Kidney (tissue), 14 donors: ENCODE results near the gene TEP1. TPM values are rescaled to one million over a fixed set of nuclear protein-coding genes. Genes with fewer than 3 reads are reported as not detected.

Experiments
- DNase-seq, 5 donors: peaks; one replicate each; pipeline ENCODE4 v3.0.0-alpha.2; 2013 to 2020
- FAIRE-seq: peaks from 2 replicates; lab custom pipeline; 2012; peaks lifted over from hg19 to GRCh38; lab: Jason Lieb, UNC
- H3K27ac ChIP-seq, 2 donors: one replicate each; pipeline ENCODE4 v1.7.0; 2013; ENCODE audit warnings: low read depth in 2 of 2, low read length in 2 of 2, inconsistent platforms in 1 of 2
- H3K27me3 ChIP-seq: one replicate; pipeline ENCODE4 v1.7.1; 2013; ENCODE audit warnings: low read length, inconsistent platforms; ENCODE audit not compliant: control insufficient read depth, insufficient read depth
- H3K36me3 ChIP-seq, 3 donors: one replicate each; pipeline versions ENCODE4 v1.7.0 to v1.7.1; 2013; ENCODE audit warnings: low read length in 3 of 3, control low read depth in 1 of 3, inconsistent platforms in 1 of 3; ENCODE audit not compliant: insufficient read depth in 3 of 3, control insufficient read depth in 2 of 3
- H3K4me1 ChIP-seq, 3 donors: one replicate each; pipeline versions ENCODE4 v1.7.0 to v1.7.1; 2013; ENCODE audit warnings: low read length in 3 of 3, inconsistent platforms in 1 of 3, low read depth in 1 of 3; ENCODE audit not compliant: control insufficient read depth in 2 of 3, insufficient read depth in 2 of 3
- H3K4me3 ChIP-seq, 3 donors: one replicate each; pipeline versions ENCODE4 v1.7.0 to v1.8.1; 2013; ENCODE audit warnings: low read length in 3 of 3, control low read depth in 1 of 3, inconsistent platforms in 1 of 3
- H3K9ac ChIP-seq, 3 donors: one replicate each; pipeline versions ENCODE4 v1.7.0 to v1.7.1; 2013; ENCODE audit warnings: low read length in 3 of 3, control low read depth in 1 of 3, inconsistent platforms in 1 of 3
- H3K9me3 ChIP-seq, 3 donors: one replicate each; pipeline versions ENCODE4 v1.7.0 to v1.7.1; 2013; ENCODE audit warnings: low read length in 3 of 3, control low read depth in 1 of 3, inconsistent platforms in 1 of 3; ENCODE audit not compliant: control insufficient read depth in 2 of 3, insufficient read depth in 1 of 3
- CTCF ChIP-seq: IDR thresholded peaks from 3 replicates; pipeline ENCODE4 v1.5.1; 2012; ENCODE audit warnings: mild to moderate bottlenecking, moderate library complexity, borderline replicate concordance; ENCODE audit not compliant: insufficient read depth; ENCODE audit errors: extremely low read depth
- intact Hi-C: fragments of 100-400 bp; cut with DNase I; formaldehyde crosslinking; loops from one replicate; pipeline ENCODE4 v1.11.1; 2022
- polyA plus RNA-seq: library from polyadenylated mRNA; stranded (reverse); fragments of 350-450 nt; fragmentation: Illumina TruSeq; extraction: RNeasy Lipid Tissue Mini Kit (QIAGEN cat#74804); gene quantifications from one replicate; pipeline ENCODE4 v1.2.3, GENCODE V29; 2014; ENCODE audit warnings: low read depth, low replicate concordance; ENCODE audit not compliant: insufficient read depth
- total RNA-seq: library from RNA; stranded (reverse); fragmentation: NEBNext Ultra II Directional; extraction: Animal tissue kit (Norgen Biotek cat#: 25700); gene quantifications from one replicate; pipeline ENCODE4 v1.2.1, GENCODE V29; 2021
- donor health status: control.
- donor health status: control.
- donor health status: control.
- donor health status: control.
- donor health status: control.
- donor health status: DM: yes; HTN: yes; CAD: no.
- donor health status: Normal renal cell carcinoma (clear cell type).

The TEP1 gene
- total and polyA plus RNA-seq, 2 donors from 2014 or later, result 11.2 to 45.2 TPM

DNA sequence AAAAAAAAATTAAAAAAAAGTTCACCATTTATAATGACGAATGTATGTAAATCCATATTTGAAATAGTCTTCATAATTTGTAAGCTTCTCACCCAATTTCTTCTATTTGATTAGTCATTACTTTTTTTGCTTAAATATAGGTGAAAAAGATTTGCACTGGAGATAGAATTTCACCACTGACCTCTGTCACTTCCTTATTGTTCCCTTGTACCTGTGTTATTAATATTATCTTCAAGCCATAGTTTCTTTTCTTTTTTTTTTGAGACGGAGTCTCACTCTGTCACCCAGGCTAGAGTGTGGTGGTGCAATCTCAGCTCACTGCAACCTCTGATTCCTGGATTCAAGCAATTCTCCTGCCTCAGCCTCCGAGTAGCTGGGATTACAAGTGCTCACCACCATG lies 15.8 kb downstream of the TEP1 start:
- intact Hi-C loops, result no loop called here
- no peak overlapping the region for H3K9ac ChIP-seq
- H3K4me3 ChIP-seq, result no peak overlapping the region
- no peaks in the 10 kb centered on the region for H3K27me3 ChIP-seq
- H3K27ac ChIP-seq, result no peak overlapping the region
- DNase-seq (no peak), FAIRE-seq (no peak)
- H3K9me3 ChIP-seq, result no peaks in the 10 kb centered on the region
- H3K36me3 ChIP-seq, result peaks cover 4 to 38% (median 28%) of the 10 kb centered on the region in 3 donors
- H3K4me1 ChIP-seq, result no peaks in the 10 kb centered on the region
- no peak for TF ChIP-seq CTCF

DNA sequence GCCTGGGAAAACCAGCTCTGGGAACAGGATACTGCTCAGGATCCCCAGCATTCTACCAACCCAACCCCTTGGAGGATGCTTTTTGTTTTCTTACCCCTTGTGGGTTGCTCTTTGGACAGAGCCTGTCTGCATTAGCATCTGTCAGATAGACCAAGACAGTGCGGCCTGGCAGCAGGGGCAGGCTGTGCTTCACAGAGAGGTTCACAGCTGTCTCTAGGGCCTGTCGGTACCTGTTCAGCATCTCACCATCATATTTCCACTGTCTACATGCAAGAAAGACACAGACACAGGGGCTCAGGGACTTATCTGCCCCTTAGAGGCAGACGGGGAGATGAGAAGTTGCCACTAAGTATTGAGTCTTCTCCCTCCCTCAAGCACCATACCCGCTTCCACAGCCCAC lies 21.8 kb downstream of the TEP1 start:
- TF ChIP-seq CTCF, result no peak
- H3K36me3 ChIP-seq, result peaks cover 7 to 59% (median 52%) of the 10 kb centered on the region in 3 donors
- H3K4me1 ChIP-seq, result no peaks in the 10 kb centered on the region
- intact Hi-C loops, result no loop called here
- no peak overlapping the region for H3K4me3 ChIP-seq
- H3K27ac ChIP-seq, result no peak overlapping the region
- H3K9ac ChIP-seq, result no peak overlapping the region
- no peak for DNase-seq
- no peak for FAIRE-seq
- no peaks in the 10 kb centered on the region for H3K9me3 ChIP-seq
- H3K27me3 ChIP-seq, result no peaks in the 10 kb centered on the region

- no peak for FAIRE-seq
- no peak for TF ChIP-seq CTCF
- no peaks in the 10 kb centered on the region for H3K27me3 ChIP-seq
- H3K9me3 ChIP-seq, result no peaks in the 10 kb centered on the region
- H3K4me1 ChIP-seq, result no peaks in the 10 kb centered on the region
- no peak for DNase-seq
- H3K4me3 ChIP-seq, result no peak overlapping the region
- no peak overlapping the region for H3K27ac ChIP-seq
- H3K9ac ChIP-seq, result no peak overlapping the region
- H3K36me3 ChIP-seq, result peaks cover 6 to 69% (median 58%) of the 10 kb centered on the region in 3 donors
- intact Hi-C loops, result no loop called here
These were observed 25.1 kb downstream of the TEP1 start for GRCh38 chr14:20388159-20388558.

GRCh38 chr14:20387576-20387975 lies 25.7 kb downstream of the TEP1 start:
- FAIRE-seq, result no peak
- no peak for TF ChIP-seq CTCF

More at GRCh38 chr14:20387576-20387975, 25.7 kb downstream of the TEP1 start:
- H3K9ac ChIP-seq, result no peak overlapping the region
- H3K4me3 ChIP-seq, result no peak overlapping the region
- intact Hi-C loops, result no loop called here
- H3K27me3 ChIP-seq, result no peaks in the 10 kb centered on the region
- peaks cover 6 to 73% (median 58%) of the 10 kb centered on the region in 3 donors for H3K36me3 ChIP-seq
- DNase-seq, result no peak
- no peak overlapping the region for H3K27ac ChIP-seq
- no peaks in the 10 kb centered on the region for H3K9me3 ChIP-seq
- H3K4me1 ChIP-seq, result no peaks in the 10 kb centered on the region
